Liver (tissue), 9 donors: ENCODE results near the gene ALK. TPM values are rescaled to one million over a fixed set of nuclear protein-coding genes. Genes with fewer than 3 reads are reported as not detected.

Experiments used
- DNase-seq: peaks from one replicate; pipeline ENCODE4 v3.0.0-alpha.2; 2017; ENCODE audit warnings: low spot score
- H3K27ac ChIP-seq, 2 donors: one replicate each; pipeline ENCODE4 v1.7.0; 2013; ENCODE audit warnings: inconsistent platforms in 2 of 2, low read length in 2 of 2, control low read depth in 1 of 2, low read depth in 1 of 2, mild to moderate bottlenecking in 1 of 2
- H3K27me3 ChIP-seq, 4 donors: one replicate each; pipeline versions ENCODE4 v1.6.1 to v1.7.0; 2013; ENCODE audit warnings: low read length in 3 of 4, inconsistent platforms in 1 of 4, mild to moderate bottlenecking in 1 of 4, moderate library complexity in 1 of 4; ENCODE audit not compliant: control insufficient read depth in 4 of 4, insufficient read depth in 4 of 4
- H3K36me3 ChIP-seq, 4 donors: one replicate each; pipeline versions ENCODE4 v1.6.1 to v1.7.0; 2013; ENCODE audit warnings: low read length in 3 of 4, mild to moderate bottlenecking in 3 of 4, low read depth in 1 of 4, moderate library complexity in 1 of 4; ENCODE audit not compliant: control insufficient read depth in 4 of 4, insufficient read depth in 3 of 4
- H3K4me1 ChIP-seq, 4 donors: one replicate each; pipeline versions ENCODE4 v1.6.1 to v1.7.0; 2013; ENCODE audit warnings: low read length in 3 of 4, mild to moderate bottlenecking in 3 of 4, moderate library complexity in 1 of 4; ENCODE audit not compliant: control insufficient read depth in 4 of 4, insufficient read depth in 4 of 4
- H3K4me3 ChIP-seq, 3 donors: one replicate each; pipeline versions ENCODE4 v1.6.1 to v1.7.0; 2013; ENCODE audit warnings: low read length in 3 of 3, control low read depth in 1 of 3, low read depth in 1 of 3, mild to moderate bottlenecking in 1 of 3
- H3K9ac ChIP-seq, 2 donors: one replicate each; pipeline ENCODE4 v1.7.0; 2013; ENCODE audit warnings: low read length in 2 of 2, mild to moderate bottlenecking in 2 of 2, moderate library complexity in 2 of 2, control low read depth in 1 of 2, low read depth in 1 of 2
- H3K9me3 ChIP-seq, 4 donors: one replicate each; pipeline versions ENCODE4 v1.6.1 to v1.7.0; 2013; ENCODE audit warnings: low read length in 3 of 4; ENCODE audit not compliant: control insufficient read depth in 4 of 4
- ATF3 ChIP-seq: IDR thresholded peaks from 2 replicates; pipeline ENCODE4 v1.6.1; 2016; ENCODE audit warnings: antibody characterized with exemption
- FOXA2 ChIP-seq: IDR thresholded peaks from 2 replicates; pipeline ENCODE4 v1.6.1; 2016; ENCODE audit warnings: antibody characterized with exemption
- GABPA ChIP-seq, 2 donors: IDR thresholded peaks in 1 of 2; conservative IDR thresholded peaks in 1 of 2; 2 replicates each; pipeline ENCODE4 v1.6.1; 2016; ENCODE audit warnings: antibody characterized with exemption in 2 of 2, mild to moderate bottlenecking in 1 of 2, moderate library complexity in 1 of 2
- HNF4A ChIP-seq, 2 donors: conservative IDR thresholded peaks; 2 replicates each; pipeline ENCODE4 v1.6.1; 2016; ENCODE audit warnings: antibody characterized with exemption in 2 of 2, mild to moderate bottlenecking in 2 of 2
- HNF4G ChIP-seq: IDR thresholded peaks from 2 replicates; pipeline ENCODE4 v1.6.1; 2016; ENCODE audit warnings: antibody characterized with exemption
- JUND ChIP-seq, 2 donors: IDR thresholded peaks; 2 replicates each; pipeline ENCODE4 v1.6.1; 2016; ENCODE audit warnings: antibody characterized with exemption in 2 of 2
- NR2F2 ChIP-seq: IDR thresholded peaks from 2 replicates; pipeline ENCODE4 v1.6.1; 2016; ENCODE audit warnings: antibody characterized with exemption
- RAD21 ChIP-seq, 2 donors: IDR thresholded peaks; 2 replicates each; pipeline ENCODE4 v1.6.1; 2016; ENCODE audit warnings: antibody characterized with exemption in 2 of 2, mild to moderate bottlenecking in 2 of 2
- REST ChIP-seq: IDR thresholded peaks from 2 replicates; pipeline ENCODE4 v1.6.1; 2016; ENCODE audit warnings: antibody characterized with exemption, mild to moderate bottlenecking
- RXRA ChIP-seq, 2 donors: IDR thresholded peaks; 2 replicates each; pipeline ENCODE4 v1.6.1; 2017 to 2018; ENCODE audit warnings: antibody characterized with exemption in 2 of 2, mild to moderate bottlenecking in 1 of 2
- TAF1 ChIP-seq: conservative IDR thresholded peaks from 2 replicates; pipeline ENCODE4 v1.6.1; 2016; ENCODE audit warnings: antibody characterized with exemption, mild to moderate bottlenecking
- ZBTB33 ChIP-seq: IDR thresholded peaks from 2 replicates; pipeline ENCODE4 v1.6.1; 2016; ENCODE audit warnings: antibody characterized with exemption
- WGBS: extraction: QIAGEN DNeasy Blood & Tissue Kit; methylation state at CpG from one replicate; pipeline ENCODE4 v1.1.7; 2013; 5-methylcytosine and 5-hydroxymethylcytosine counted together
- polyA plus RNA-seq, 2 donors: library from polyadenylated mRNA; stranded (reverse) in 1 of 2; unstranded in 1 of 2; fragments of 200-250 nt in 1 of 2; fragments of >200 nt in 1 of 2; fragmentation: Nextera tagmentation in 1 of 2; extraction: Ambion mirVana in 1 of 2; gene quantifications; one replicate each; pipeline versions ENCODE4 v1.2.1 to v1.2.3, GENCODE V29; 2013 to 2015
- total RNA-seq, 2 donors: library from RNA; depleted of rRNA; stranded (reverse); fragments of >200 nt; gene quantifications; one replicate each; pipeline ENCODE4 v1.2.3, GENCODE V29; 2014
- donor health status: healthy.
- donor health status: healthy.
- donor health status: healthy.
- donor health status: healthy.
- donor health status: healthy.

Gene ALK
- total and polyA plus RNA-seq, 4 donors = under 0.01 TPM; not detected in 3

- Histone ChIP-seq H3K27ac (no peak overlapping the region), H3K27me3 (no peaks in the 10 kb centered on the region), H3K4me1 (no peaks in the 10 kb centered on the region), H3K9ac (no peak overlapping the region), H3K36me3 (no peaks in the 10 kb centered on the region), H3K9me3 (peaks cover 2 to 17% (median 5%) of the 10 kb centered on the region in 4 donors), H3K4me3 (no peak overlapping the region)
- DNase-seq = no peak
- 77% methylated on average over 8 of the region's 8 CpGs for WGBS
- TF ChIP-seq JUND (IDR thresholded peaks at IDR 0.05) (no peak), RXRA (IDR thresholded peaks at IDR 0.05) (no peak), ATF3 (no peak), ZBTB33 (no peak), GABPA (IDR thresholded peaks at IDR 0.05 in 1 of 2, conservative IDR thresholded peaks at IDR 0.05 in 1 of 2) (no peak), HNF4A (conservative IDR thresholded peaks at IDR 0.05) (no peak), REST (no peak), NR2F2 (no peak), HNF4G (no peak)
Observed at GRCh38 chr2:29650631-29651097, 270.7 kb downstream of the ALK start.

- TF ChIP-seq RAD21 (IDR thresholded peaks at IDR 0.05) = peak in 1 of 2 donors; percentile 9
- TF ChIP-seq TAF1 = no peak
- Histone ChIP-seq H3K4me1 (no peaks in the 10 kb centered on the region), H3K9me3 (peaks cover 2 to 16% (median 5%) of the 10 kb centered on the region in 4 donors), H3K27ac (no peak overlapping the region), H3K4me3 (no peak overlapping the region), H3K9ac (no peak overlapping the region), H3K36me3 (no peaks in the 10 kb centered on the region), H3K27me3 (no peaks in the 10 kb centered on the region)
- DNase-seq = no peak
- WGBS = 75% methylated on average over 1 of the region's 1 CpG
Observed at GRCh38 chr2:29644949-29645348, 276.4 kb downstream of the ALK start.

GRCh38 chr2:29643196-29643595 lies 278.2 kb downstream of the ALK start:
- H3K9me3 ChIP-seq = peaks cover 0 to 2% (median under 1%) of the 10 kb centered on the region in 4 donors
- TF ChIP-seq REST (no peak), RXRA (IDR thresholded peaks at IDR 0.05) (no peak), ZBTB33 (no peak), FOXA2 (no peak), HNF4G (no peak)
- H3K4me3 ChIP-seq = no peak overlapping the region
- no peaks in the 10 kb centered on the region for H3K4me1 ChIP-seq
- no peak overlapping the region for H3K27ac ChIP-seq
- H3K27me3 ChIP-seq = no peaks in the 10 kb centered on the region
- no peak for DNase-seq
- H3K36me3 ChIP-seq = no peaks in the 10 kb centered on the region
- no peak overlapping the region for H3K9ac ChIP-seq
